Smooth muscle cell (in vitro differentiated cells): Measurements from ENCODE around the gene RACGAP1. TPM values are rescaled to one million over a fixed set of nuclear protein-coding genes. Genes with fewer than 3 reads are reported as not detected.

ENCODE experiments used
- DNase-seq: peaks from one replicate; lab custom pipeline; 2025; ENCODE audit not compliant: unreplicated experiment; lab: John Stamatoyannopoulos, UW
- H2AFZ ChIP-seq: fragments of 200-600 bp; sonication (generic); 2 replicates; pipeline ENCODE4 v1.6.0; 2016; ENCODE audit warnings: antibody characterized with exemption, low read depth, mild to moderate bottlenecking
- H3F3A ChIP-seq: fragments of 200-600 bp; sonication (generic); 2 replicates; pipeline ENCODE4 v1.6.0; 2017; ENCODE audit warnings: antibody characterized with exemption, low read depth
- H3K27ac ChIP-seq: fragments of 200-600 bp; sonication (generic); 2 replicates; pipeline ENCODE4 v1.5.1; 2016; ENCODE audit warnings: low read depth, mild to moderate bottlenecking
- H3K27me3 ChIP-seq: fragments of 200-600 bp; sonication (generic); 2 replicates; pipeline ENCODE4 v1.6.1; 2016; ENCODE audit warnings: low read depth, mild to moderate bottlenecking
- H3K36me3 ChIP-seq: fragments of 200-600 bp; sonication (generic); 2 replicates; pipeline ENCODE4 v1.5.1; 2016; ENCODE audit warnings: low read depth
- H3K4me1 ChIP-seq: fragments of 200-600 bp; sonication (generic); 2 replicates; pipeline ENCODE4 v1.5.1; 2016; ENCODE audit warnings: low read depth
- H3K4me2 ChIP-seq: fragments of 200-600 bp; sonication (generic); 2 replicates; pipeline ENCODE4 v1.6.0; 2016; ENCODE audit warnings: mild to moderate bottlenecking
- H3K4me3 ChIP-seq: fragments of 200-600 bp; sonication (generic); 2 replicates; pipeline ENCODE4 v1.5.1; 2016; ENCODE audit warnings: mild to moderate bottlenecking
- H3K79me2 ChIP-seq: fragments of 200-600 bp; sonication (generic); 2 replicates; pipeline ENCODE4 v1.6.0; 2016; ENCODE audit warnings: low read depth, mild to moderate bottlenecking
- H3K9ac ChIP-seq: fragments of 200-600 bp; sonication (generic); 2 replicates; pipeline ENCODE4 v1.6.0; 2016; ENCODE audit warnings: low read depth
- H3K9me3 ChIP-seq: fragments of 200-600 bp; sonication (generic); replicated peaks from 2 replicates; pipeline ENCODE4 v1.5.1; 2016; ENCODE audit warnings: low read depth
- H4K20me1 ChIP-seq: fragments of 200-600 bp; sonication (generic); 2 replicates; pipeline ENCODE4 v1.6.0; 2016; ENCODE audit warnings: low read depth
- WGBS: methylation state at CpG from one replicate; pipeline ENCODE4 v1.1.7; 2016; ENCODE audit warnings: low lambda C conversion rate; 5-methylcytosine and 5-hydroxymethylcytosine counted together
- polyA plus RNA-seq: library from polyadenylated mRNA; unstranded; fragments of >200 nt; fragmentation: Nextera tagmentation; extraction: Ambion mirVana; gene quantifications from 2 replicates; pipeline ENCODE4 v1.2.1, GENCODE V29; 2016
- total RNA-seq: library from RNA; depleted of rRNA; stranded (reverse); fragments of >200 nt; gene quantifications from 2 replicates; pipeline ENCODE4 v1.2.3, GENCODE V29; 2014
- TF ChIP-seq, protein P1 (sequence below): fragments of 200-600 bp; sonication (generic); IDR thresholded peaks from 2 replicates; pipeline ENCODE4 v1.5.1; 2017; ENCODE audit warnings: borderline replicate concordance, mild to moderate bottlenecking, antibody characterized with exemption; ENCODE audit not compliant: insufficient read depth, poor library complexity, severe bottlenecking

RACGAP1 gene
- total and polyA plus RNA-seq, 2 experiments from 2014 or later = 13.7 to 52.3 TPM

DNA sequence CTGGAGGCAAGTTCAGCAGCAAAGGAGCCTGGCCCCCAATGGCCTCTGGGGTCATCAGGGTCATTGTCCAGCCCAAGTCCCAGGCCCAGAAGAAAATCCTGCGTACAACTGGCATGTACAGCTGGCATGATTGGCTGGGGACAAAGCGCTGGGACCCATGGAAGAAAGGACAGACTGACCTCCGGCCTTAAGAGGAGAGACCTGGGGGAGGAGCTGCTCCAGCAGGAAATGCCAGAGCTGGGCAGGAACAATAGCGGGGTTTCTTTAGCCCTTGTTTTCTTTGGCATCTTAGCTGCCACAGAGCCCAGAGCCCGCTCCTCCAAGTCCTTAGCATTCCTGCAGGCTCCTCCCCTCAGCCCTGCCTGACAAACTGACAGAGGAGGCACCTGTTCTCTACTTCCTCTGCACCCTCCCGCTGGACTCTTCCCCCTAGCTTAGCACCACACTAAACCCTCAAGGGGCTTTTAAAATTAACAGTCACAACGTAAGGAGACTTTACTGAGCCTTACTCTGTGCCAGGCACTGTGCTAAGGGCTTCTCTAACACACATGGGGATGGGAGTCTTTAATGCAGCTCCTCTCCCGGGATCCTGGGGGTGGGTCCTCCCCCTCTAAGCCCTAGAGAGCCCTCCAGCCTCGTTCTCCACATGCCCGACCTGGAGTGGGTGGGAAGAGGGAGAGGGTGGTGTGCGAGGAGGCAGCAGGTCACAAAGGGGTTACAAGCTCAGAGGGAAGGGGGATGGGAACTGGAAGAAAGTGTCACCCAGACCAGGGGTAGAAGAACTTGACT lies 65.4 kb downstream of the RACGAP1 start:
- Histone ChIP-seq H3K36me3 (no peaks in the 10 kb centered on the region), H3K9me3 (no peaks in the 10 kb centered on the region), H3K4me2 (no peak overlapping the region), H3K4me3 (no peak overlapping the region), H3K27ac (no peak overlapping the region), H3F3A (no peaks in the 10 kb centered on the region), H3K9ac (no peak overlapping the region), H3K4me1 (peaks cover 10% of the 10 kb centered on the region), H4K20me1 (no peaks in the 10 kb centered on the region), H3K79me2 (no peaks in the 10 kb centered on the region), H3K27me3 (peaks cover 95% of the 10 kb centered on the region), H2AFZ (no peak overlapping the region)
- TF ChIP-seq, protein P1, sequence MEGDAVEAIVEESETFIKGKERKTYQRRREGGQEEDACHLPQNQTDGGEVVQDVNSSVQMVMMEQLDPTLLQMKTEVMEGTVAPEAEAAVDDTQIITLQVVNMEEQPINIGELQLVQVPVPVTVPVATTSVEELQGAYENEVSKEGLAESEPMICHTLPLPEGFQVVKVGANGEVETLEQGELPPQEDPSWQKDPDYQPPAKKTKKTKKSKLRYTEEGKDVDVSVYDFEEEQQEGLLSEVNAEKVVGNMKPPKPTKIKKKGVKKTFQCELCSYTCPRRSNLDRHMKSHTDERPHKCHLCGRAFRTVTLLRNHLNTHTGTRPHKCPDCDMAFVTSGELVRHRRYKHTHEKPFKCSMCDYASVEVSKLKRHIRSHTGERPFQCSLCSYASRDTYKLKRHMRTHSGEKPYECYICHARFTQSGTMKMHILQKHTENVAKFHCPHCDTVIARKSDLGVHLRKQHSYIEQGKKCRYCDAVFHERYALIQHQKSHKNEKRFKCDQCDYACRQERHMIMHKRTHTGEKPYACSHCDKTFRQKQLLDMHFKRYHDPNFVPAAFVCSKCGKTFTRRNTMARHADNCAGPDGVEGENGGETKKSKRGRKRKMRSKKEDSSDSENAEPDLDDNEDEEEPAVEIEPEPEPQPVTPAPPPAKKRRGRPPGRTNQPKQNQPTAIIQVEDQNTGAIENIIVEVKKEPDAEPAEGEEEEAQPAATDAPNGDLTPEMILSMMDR = no peak
- WGBS = 29% methylated on average over 11 of the region's 11 CpGs
- no peak for DNase-seq

DNA sequence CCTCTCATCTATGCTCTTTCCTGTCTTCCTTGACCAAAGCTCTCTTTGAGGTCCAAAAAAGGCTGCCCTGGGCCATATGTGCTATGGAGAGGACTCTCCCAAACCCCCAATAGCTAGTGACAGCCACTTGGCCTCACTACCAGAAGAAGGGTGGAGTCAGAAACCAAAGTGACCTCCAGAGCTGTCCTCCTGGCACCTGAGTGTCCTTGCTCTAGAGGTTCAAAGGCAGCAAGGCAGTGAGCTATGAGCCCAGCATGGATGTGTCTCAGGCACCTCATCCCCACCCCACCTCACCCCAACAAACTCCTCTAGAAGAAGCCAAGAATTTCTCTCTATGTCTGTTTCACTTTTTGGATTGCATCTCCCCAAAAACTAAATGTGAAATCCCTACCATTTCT lies 67.7 kb downstream of the RACGAP1 start:
- no peak overlapping the region for H3K27ac ChIP-seq
- H3K36me3 ChIP-seq = no peaks in the 10 kb centered on the region
- TF ChIP-seq, protein P1 = no peak
- H2AFZ ChIP-seq = no peak overlapping the region
- DNase-seq = no peak
- H3K4me2 ChIP-seq = no peak overlapping the region
- H4K20me1 ChIP-seq = no peaks in the 10 kb centered on the region
- no peaks in the 10 kb centered on the region for H3F3A ChIP-seq
- H3K9ac ChIP-seq = no peak overlapping the region
- no peaks in the 10 kb centered on the region for H3K79me2 ChIP-seq
- no peaks in the 10 kb centered on the region for H3K9me3 ChIP-seq
- peaks cover 90% of the 10 kb centered on the region for H3K27me3 ChIP-seq
- no peak overlapping the region for H3K4me3 ChIP-seq
- peaks cover 10% of the 10 kb centered on the region for H3K4me1 ChIP-seq

DNA sequence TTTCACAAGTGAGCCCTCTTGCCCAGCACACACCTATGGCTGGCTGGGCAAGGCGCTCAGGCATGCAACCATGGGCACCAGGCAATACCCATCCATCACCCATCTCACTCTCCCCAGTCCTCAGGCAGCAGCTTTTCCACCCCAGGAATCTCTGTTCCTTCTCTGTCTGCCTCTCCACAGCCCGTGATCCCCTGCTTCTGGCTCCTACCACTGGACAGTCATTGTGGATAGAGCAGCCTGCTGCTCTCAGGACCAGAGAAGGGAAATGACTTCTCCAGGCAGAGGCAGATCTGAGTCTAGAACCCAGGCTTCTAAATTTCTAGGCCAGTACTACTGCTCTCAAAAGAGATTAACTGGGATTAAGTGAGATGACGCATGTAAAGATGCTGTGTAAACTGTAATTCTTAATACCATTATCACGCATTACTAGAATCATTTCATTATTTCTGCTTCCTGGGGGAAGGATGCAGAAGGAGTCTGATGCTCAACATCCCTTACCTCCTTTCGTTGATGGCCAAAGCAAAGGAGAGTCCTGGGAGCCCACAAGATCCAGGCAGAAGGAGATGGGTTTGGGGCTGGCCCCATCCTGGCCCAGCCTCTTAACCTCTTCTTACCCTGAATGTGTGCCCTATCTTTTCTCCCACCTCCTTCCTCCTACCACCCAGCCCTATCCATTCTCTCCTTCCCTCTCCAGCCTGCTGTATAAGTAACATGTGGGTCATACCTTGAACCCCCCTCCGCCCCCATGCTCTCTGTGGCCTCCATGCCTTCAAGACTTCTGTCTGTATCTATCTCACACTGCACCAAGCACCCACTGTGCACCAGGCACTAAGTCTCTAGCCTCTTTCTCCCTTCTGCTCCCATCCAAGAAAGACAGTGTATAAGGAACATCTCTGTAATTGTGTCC lies 68.4 kb downstream of the RACGAP1 start:
- Histone ChIP-seq H4K20me1 (no peaks in the 10 kb centered on the region), H3K4me2 (no peak overlapping the region), H3K79me2 (no peaks in the 10 kb centered on the region), H3K36me3 (no peaks in the 10 kb centered on the region), H3F3A (no peaks in the 10 kb centered on the region), H2AFZ (no peak overlapping the region), H3K9ac (no peak overlapping the region), H3K9me3 (no peaks in the 10 kb centered on the region), H3K27ac (no peak overlapping the region), H3K4me3 (no peak overlapping the region), H3K27me3 (peaks cover 83% of the 10 kb centered on the region), H3K4me1 (peaks cover 10% of the 10 kb centered on the region)
- DNase-seq = no peak
- WGBS = 81% methylated on average over 6 of the region's 6 CpGs
- TF ChIP-seq, protein P1 = no peak
